Raji (cell line): ENCODE measurements around the gene CHORDC1.

Source experiments
- POLR2A ChIP-seq: IDR thresholded peaks from 2 replicates; pipeline ENCODE4 v1.6.1; 2011; ENCODE audit warnings: low read depth, low read length, control low read depth; ENCODE audit not compliant: insufficient read depth

CHORDC1 gene

DNA sequence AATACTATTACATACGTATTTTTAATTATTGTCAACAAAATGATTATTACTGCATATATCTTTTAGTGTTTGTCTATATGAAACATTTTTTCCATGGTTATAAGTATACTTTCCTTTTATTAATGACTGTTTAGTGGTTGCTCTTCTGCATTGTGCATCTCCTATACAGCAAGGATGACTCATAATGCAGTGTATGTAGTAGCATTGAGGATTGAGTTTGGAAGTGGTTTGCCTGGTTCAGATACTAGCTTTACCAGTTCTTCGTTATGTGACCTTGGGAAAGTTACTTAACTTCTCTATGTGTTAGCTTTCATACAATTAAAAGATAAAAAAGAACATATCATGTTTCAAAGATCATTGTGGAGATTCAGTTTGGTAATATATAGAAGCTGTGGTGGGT, 44.1 kb downstream of the CHORDC1 start:
- no peak for TF ChIP-seq POLR2A

DNA sequence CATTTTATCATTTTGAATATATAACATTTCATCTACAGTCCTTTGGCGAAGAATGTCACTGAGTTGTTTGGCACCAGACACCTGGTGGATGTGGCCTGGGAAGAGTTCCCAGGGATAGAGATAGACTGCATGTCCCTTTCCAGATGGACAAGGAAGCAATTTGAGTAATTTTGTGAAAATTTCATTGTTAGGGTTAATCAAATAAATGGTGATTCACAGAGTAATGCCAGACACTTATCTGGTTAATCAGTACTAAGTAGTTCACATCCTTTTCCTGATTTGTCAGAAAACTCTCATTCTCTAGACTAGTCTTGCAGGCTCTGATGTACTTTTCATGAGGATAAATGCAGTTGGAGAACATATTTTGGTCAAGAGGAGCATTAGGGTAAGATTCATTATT, 46.8 kb downstream of the CHORDC1 start:
- no peak for TF ChIP-seq POLR2A

DNA sequence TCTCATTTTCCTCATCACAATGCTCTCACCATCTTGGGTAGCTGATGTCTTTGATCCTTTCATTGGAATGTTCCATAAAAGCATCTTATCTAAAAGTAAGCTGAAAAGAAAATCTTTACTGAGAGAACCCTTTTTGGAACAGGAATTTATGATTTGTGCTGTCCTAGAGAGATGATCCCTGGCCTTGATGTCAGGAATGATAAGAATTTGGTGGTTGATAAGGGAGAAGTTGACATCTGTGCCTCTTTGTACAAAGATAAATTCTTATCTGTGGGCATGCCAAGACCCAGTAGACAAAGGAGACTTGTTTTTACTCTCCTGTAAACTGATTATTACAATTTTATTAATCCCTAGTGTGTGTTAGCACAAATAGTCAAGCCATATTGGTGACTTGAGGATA, 51.5 kb downstream of the CHORDC1 start:
- TF ChIP-seq POLR2A, result no peak

DNA sequence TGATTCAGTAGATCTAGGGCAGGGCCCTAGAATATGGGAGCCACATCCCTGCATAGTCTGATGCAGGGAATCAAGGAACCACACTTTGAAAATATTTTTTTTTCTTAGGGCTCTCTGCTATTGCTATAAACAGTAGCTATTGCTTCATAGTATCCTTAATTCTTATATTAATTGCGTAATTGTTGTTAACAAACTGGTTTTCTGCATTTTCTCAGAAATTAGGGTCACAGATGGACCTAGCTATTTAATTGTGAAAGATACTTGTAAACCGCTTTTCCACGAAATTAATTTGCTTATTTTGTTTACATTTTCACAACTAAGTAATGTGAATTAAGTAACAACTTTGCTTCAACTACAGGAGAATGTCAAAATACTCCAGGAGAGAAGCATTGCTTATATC, 54.3 kb downstream of the CHORDC1 start:
- TF ChIP-seq POLR2A, result no peak
